Measurements from ENCODE around the gene SKA1.
"Not testable (repeated sequence)": the region's sequence is repeated elsewhere in the genome, so short reads cannot be mapped to it uniquely, and the experiment has no call there.

SKA1 gene

GRCh38 chr18:50428531-50429206 is 53.8 kb downstream of the SKA1 start:
- H3K4me3 ChIP-seq (ENCODE audit: low read length in 2 of 2), result no peak overlapping the region
- H3K27me3 ChIP-seq (ENCODE audit: control insufficient read depth in 1 of 2, insufficient read depth in 2 of 2, low read length in 2 of 2), result peaks cover 0 to 2% of the 10 kb centered on the region in 2 donors
- no peaks in the 10 kb centered on the region for H3K36me3 ChIP-seq (ENCODE audit: control insufficient read depth in 2 of 2, insufficient read depth in 2 of 2, low read length in 2 of 2)
- no peaks in the 10 kb centered on the region for H3K4me1 ChIP-seq (ENCODE audit: control insufficient read depth, insufficient read depth, low read length)
- no peak overlapping the region for H3K27ac ChIP-seq (ENCODE audit: low read length)
- H3K9me3 ChIP-seq (ENCODE audit: control insufficient read depth in 2 of 2, low read length in 2 of 2), result no peaks in the 10 kb centered on the region
- H3K9ac ChIP-seq (ENCODE audit: low read length in 2 of 2), result no peak overlapping the region

DNA sequence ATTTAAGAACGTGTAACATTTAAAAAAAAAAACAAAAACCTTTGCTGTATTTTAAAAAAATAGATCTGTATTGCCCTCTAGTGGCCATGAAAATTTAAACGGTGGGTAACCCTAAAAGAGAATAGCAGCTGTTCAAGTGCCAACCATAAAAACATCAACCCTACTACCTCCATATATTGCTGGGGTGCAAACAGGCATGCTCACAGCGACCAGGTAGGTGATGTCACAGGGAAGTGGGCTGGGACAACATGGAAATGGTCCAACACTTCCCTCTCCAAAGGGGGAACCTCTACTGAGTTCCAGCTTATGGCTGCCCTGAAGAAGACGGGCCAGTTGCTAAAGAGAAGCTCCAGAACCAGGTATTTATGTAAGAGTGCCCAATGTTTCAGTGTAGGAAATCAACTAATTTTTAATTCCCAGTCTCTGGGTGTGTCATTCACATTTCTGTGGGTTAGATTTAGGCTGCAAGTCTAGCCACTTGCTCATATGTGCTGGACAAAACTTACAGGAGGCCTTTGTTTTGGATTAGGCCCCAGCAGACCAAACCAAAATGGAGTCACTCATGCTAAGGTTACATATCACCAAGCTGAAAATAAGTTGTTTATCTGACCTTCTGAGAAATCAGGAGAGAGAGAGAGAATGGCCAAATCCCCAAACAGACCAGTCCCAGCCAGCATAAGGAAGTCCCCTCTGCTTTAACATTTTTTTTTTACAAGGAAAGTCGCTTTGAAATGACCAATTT is 54.5 kb downstream of the SKA1 start:
- no peak overlapping the region for H3K27ac ChIP-seq (ENCODE audit: low read length)
- peaks cover 0 to 2% of the 10 kb centered on the region in 2 donors for H3K27me3 ChIP-seq (ENCODE audit: control insufficient read depth in 1 of 2, insufficient read depth in 2 of 2, low read length in 2 of 2)
- H3K9ac ChIP-seq (ENCODE audit: low read length in 2 of 2), result no peak overlapping the region
- no peaks in the 10 kb centered on the region for H3K36me3 ChIP-seq (ENCODE audit: control insufficient read depth in 2 of 2, insufficient read depth in 2 of 2, low read length in 2 of 2)
- H3K4me1 ChIP-seq (ENCODE audit: control insufficient read depth, insufficient read depth, low read length), result no peaks in the 10 kb centered on the region
- H3K4me3 ChIP-seq (ENCODE audit: low read length in 2 of 2), result no peak overlapping the region
- H3K9me3 ChIP-seq (ENCODE audit: control insufficient read depth in 2 of 2, low read length in 2 of 2), result no peaks in the 10 kb centered on the region

GRCh38 chr18:50432915-50433314 is 58.1 kb downstream of the SKA1 start:
- Histone ChIP-seq H3K27ac (ENCODE audit: low read length) (no peak overlapping the region), H3K9ac (ENCODE audit: low read length in 2 of 2) (no peak overlapping the region), H3K9me3 (ENCODE audit: control insufficient read depth in 2 of 2, low read length in 2 of 2) (no peaks in the 10 kb centered on the region), H3K27me3 (ENCODE audit: control insufficient read depth in 1 of 2, insufficient read depth in 2 of 2, low read length in 2 of 2) (peaks cover 0 to 2% of the 10 kb centered on the region in 2 donors), H3K36me3 (ENCODE audit: control insufficient read depth in 2 of 2, insufficient read depth in 2 of 2, low read length in 2 of 2) (no peaks in the 10 kb centered on the region), H3K4me1 (ENCODE audit: control insufficient read depth, insufficient read depth, low read length) (no peaks in the 10 kb centered on the region), H3K4me3 (ENCODE audit: low read length in 2 of 2) (no peak overlapping the region)

DNA sequence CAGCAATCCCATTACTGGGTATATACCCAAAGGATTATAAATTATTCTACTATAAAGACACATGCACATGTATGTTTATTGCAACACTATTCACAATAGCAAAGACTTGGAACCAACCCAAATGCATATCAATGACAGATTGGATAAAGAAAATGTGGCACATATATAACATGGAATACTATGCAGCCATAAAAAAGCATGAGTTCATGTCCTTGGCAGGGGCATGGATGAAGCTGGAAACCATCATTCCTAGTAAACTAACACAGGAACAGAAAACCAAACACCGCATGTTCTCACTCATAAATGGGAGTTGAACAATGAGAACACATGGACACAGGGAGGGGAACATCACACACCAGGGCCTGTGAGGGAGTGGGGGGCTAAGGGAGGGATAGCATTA is 61.9 kb downstream of the SKA1 start:
- not testable (repeated sequence) for H3K9ac ChIP-seq (ENCODE audit: low read length in 2 of 2); H3K27ac ChIP-seq (ENCODE audit: low read length); H3K36me3 ChIP-seq (ENCODE audit: control insufficient read depth in 2 of 2, insufficient read depth in 2 of 2, low read length in 2 of 2); H3K27me3 ChIP-seq (ENCODE audit: control insufficient read depth in 1 of 2, insufficient read depth in 2 of 2, low read length in 2 of 2); H3K4me3 ChIP-seq (ENCODE audit: low read length in 2 of 2); H3K9me3 ChIP-seq (ENCODE audit: control insufficient read depth in 2 of 2, low read length in 2 of 2); H3K4me1 ChIP-seq (ENCODE audit: control insufficient read depth, insufficient read depth, low read length)

DNA sequence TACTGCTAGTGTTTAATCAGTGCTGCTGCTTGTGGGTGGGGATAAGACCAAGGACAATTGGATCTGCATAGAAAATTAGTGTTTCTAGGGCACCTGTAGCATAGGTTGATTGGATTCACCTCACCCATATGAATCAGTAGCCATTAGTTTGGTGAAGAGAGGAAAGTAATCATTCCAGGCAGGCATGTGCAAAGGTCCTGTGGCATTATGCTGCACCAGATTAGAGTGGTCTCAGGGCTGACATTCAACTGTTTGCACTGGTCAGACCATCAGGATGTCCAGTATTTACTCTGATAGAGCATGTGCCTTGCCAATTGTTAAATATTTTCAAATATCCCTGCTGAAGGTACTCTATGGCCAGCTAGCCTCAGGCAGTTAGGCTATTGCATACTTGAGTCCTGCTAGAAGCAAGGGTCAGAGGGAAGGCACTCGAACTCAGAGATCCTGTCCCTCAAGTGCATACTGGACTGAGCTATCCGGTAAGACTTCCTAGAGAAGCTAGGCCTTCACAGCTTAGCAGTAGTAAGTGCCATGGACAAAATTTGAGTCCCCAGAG is 64.7 kb downstream of the SKA1 start:
- Histone ChIP-seq H3K27ac (ENCODE audit: low read length) (no peak overlapping the region), H3K4me1 (ENCODE audit: control insufficient read depth, insufficient read depth, low read length) (no peaks in the 10 kb centered on the region), H3K36me3 (ENCODE audit: control insufficient read depth in 2 of 2, insufficient read depth in 2 of 2, low read length in 2 of 2) (no peaks in the 10 kb centered on the region), H3K9ac (ENCODE audit: low read length in 2 of 2) (no peak overlapping the region), H3K27me3 (ENCODE audit: control insufficient read depth in 1 of 2, insufficient read depth in 2 of 2, low read length in 2 of 2) (peaks cover 0 to under 1% of the 10 kb centered on the region in 2 donors), H3K4me3 (ENCODE audit: low read length in 2 of 2) (no peak overlapping the region), H3K9me3 (ENCODE audit: control insufficient read depth in 2 of 2, low read length in 2 of 2) (no peaks in the 10 kb centered on the region)

GRCh38 chr18:50441016-50441415 is 66.2 kb downstream of the SKA1 start:
- Histone ChIP-seq H3K9me3 (ENCODE audit: control insufficient read depth in 2 of 2, low read length in 2 of 2) (no peaks in the 10 kb centered on the region), H3K27me3 (ENCODE audit: control insufficient read depth in 1 of 2, insufficient read depth in 2 of 2, low read length in 2 of 2) (peaks cover 0 to 2% of the 10 kb centered on the region in 2 donors), H3K4me3 (ENCODE audit: low read length in 2 of 2) (no peak overlapping the region), H3K9ac (ENCODE audit: low read length in 2 of 2) (no peak overlapping the region), H3K27ac (ENCODE audit: low read length) (no peak overlapping the region), H3K4me1 (ENCODE audit: control insufficient read depth, insufficient read depth, low read length) (no peaks in the 10 kb centered on the region), H3K36me3 (ENCODE audit: control insufficient read depth in 2 of 2, insufficient read depth in 2 of 2, low read length in 2 of 2) (no peaks in the 10 kb centered on the region)

GRCh38 chr18:50441501-50441900 is 66.7 kb downstream of the SKA1 start:
- H3K4me1 ChIP-seq (ENCODE audit: control insufficient read depth, insufficient read depth, low read length), result no peaks in the 10 kb centered on the region
- H3K4me3 ChIP-seq (ENCODE audit: low read length in 2 of 2), result no peak overlapping the region
- H3K9ac ChIP-seq (ENCODE audit: low read length in 2 of 2), result no peak overlapping the region
- H3K27me3 ChIP-seq (ENCODE audit: control insufficient read depth in 1 of 2, insufficient read depth in 2 of 2, low read length in 2 of 2), result peaks cover 0 to 2% of the 10 kb centered on the region in 2 donors
- H3K36me3 ChIP-seq (ENCODE audit: control insufficient read depth in 2 of 2, insufficient read depth in 2 of 2, low read length in 2 of 2), result no peaks in the 10 kb centered on the region
- H3K9me3 ChIP-seq (ENCODE audit: control insufficient read depth in 2 of 2, low read length in 2 of 2), result no peaks in the 10 kb centered on the region
- H3K27ac ChIP-seq (ENCODE audit: low read length), result no peak overlapping the region
